Ishikawa (cell line): ENCODE measurements around the gene TSPYL6.

Experiments used
- CEBPB ChIP-seq: IDR thresholded peaks from 2 replicates; pipeline ENCODE4 v1.6.1; 2012
- CREB1 ChIP-seq: IDR thresholded peaks from 2 replicates; pipeline ENCODE4 v1.6.1; 2012; ENCODE audit warnings: low read depth
- EGR1 ChIP-seq: IDR thresholded peaks from 2 replicates; pipeline ENCODE4 v1.6.1; 2012
- EP300 ChIP-seq: IDR thresholded peaks from 2 replicates; pipeline ENCODE4 v1.6.1; 2012; ENCODE audit warnings: borderline replicate concordance
- FOXM1 ChIP-seq: IDR thresholded peaks from 2 replicates; pipeline ENCODE4 v1.6.1; 2012; ENCODE audit warnings: low read depth, borderline replicate concordance
- NFIC ChIP-seq: IDR thresholded peaks from 2 replicates; pipeline ENCODE4 v1.6.1; 2012
- RAD21 ChIP-seq: IDR thresholded peaks from 2 replicates; pipeline ENCODE4 v1.6.1; 2012; ENCODE audit warnings: low read depth
- TAF1 ChIP-seq: IDR thresholded peaks from 2 replicates; pipeline ENCODE4 v1.6.1; 2012; ENCODE audit warnings: low read depth, mild to moderate bottlenecking
- TCF12 ChIP-seq: IDR thresholded peaks from 2 replicates; pipeline ENCODE4 v1.6.1; 2012; ENCODE audit warnings: low read depth
- TEAD4 ChIP-seq: IDR thresholded peaks from 2 replicates; pipeline ENCODE4 v1.6.1; 2012
- YY1 ChIP-seq: IDR thresholded peaks from 2 replicates; pipeline ENCODE4 v1.6.1; 2012; ENCODE audit warnings: low read depth
- ZBTB7A ChIP-seq: IDR thresholded peaks from 2 replicates; pipeline ENCODE4 v1.6.1; 2012; ENCODE audit warnings: low read depth
- TF ChIP-seq, protein P1 (sequence below): IDR thresholded peaks from 2 replicates; pipeline ENCODE4 v1.6.1; 2012
- TF ChIP-seq, protein P2 (sequence below): IDR thresholded peaks from 2 replicates; pipeline ENCODE4 v1.6.1; 2012; ENCODE audit warnings: low read depth, mild to moderate bottlenecking
- TF ChIP-seq, protein P3 (sequence below): IDR thresholded peaks from 2 replicates; pipeline ENCODE4 v1.6.1; 2012

Gene TSPYL6

DNA sequence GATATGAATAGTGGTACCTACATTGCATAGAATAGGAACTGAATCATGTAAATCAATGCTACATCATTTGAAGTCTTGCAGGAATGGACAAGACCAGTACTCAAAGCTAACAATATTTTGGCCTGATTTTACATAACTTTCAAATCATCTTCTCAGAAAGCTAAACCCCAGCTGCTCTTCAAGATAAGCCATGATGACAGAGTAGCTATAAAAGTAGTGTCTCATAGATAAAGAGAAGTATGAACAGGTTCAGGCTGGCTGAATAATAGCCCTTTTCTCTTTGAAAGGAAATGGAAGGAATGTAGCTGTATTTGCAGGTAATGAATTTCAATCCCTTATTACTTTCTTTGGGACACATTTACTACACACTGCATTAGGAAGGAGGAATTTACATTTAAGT is 28.2 kb downstream of the TSPYL6 start:
- TF ChIP-seq FOXM1: no peak
- no peak for TF ChIP-seq EP300
- TF ChIP-seq, protein P1, sequence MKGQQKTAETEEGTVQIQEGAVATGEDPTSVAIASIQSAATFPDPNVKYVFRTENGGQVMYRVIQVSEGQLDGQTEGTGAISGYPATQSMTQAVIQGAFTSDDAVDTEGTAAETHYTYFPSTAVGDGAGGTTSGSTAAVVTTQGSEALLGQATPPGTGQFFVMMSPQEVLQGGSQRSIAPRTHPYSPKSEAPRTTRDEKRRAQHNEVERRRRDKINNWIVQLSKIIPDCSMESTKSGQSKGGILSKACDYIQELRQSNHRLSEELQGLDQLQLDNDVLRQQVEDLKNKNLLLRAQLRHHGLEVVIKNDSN: no peak
- TF ChIP-seq ZBTB7A: no peak
- TF ChIP-seq TCF12: no peak
- no peak for TF ChIP-seq YY1
- no peak for TF ChIP-seq TEAD4

DNA sequence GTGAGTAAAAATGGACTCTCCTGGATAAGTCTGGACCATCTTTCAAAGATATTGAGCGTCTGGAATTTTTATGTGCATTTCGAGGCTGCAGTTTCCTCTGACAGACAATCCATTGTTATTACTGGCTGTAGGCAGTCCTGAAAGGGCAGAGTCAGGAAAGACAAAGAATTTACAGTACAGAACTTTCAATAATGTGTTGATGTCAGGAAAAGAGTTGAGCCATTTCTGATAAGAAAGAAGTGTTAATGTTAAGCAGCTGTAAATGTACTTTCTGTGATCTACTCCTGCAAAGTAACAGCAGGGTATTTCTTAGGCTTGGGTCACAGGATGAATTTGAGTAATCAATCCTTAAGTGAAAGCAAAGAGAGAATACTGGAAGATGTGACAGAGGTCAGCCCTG is 29.8 kb downstream of the TSPYL6 start:
- no peak for TF ChIP-seq YY1
- TF ChIP-seq, protein P2, sequence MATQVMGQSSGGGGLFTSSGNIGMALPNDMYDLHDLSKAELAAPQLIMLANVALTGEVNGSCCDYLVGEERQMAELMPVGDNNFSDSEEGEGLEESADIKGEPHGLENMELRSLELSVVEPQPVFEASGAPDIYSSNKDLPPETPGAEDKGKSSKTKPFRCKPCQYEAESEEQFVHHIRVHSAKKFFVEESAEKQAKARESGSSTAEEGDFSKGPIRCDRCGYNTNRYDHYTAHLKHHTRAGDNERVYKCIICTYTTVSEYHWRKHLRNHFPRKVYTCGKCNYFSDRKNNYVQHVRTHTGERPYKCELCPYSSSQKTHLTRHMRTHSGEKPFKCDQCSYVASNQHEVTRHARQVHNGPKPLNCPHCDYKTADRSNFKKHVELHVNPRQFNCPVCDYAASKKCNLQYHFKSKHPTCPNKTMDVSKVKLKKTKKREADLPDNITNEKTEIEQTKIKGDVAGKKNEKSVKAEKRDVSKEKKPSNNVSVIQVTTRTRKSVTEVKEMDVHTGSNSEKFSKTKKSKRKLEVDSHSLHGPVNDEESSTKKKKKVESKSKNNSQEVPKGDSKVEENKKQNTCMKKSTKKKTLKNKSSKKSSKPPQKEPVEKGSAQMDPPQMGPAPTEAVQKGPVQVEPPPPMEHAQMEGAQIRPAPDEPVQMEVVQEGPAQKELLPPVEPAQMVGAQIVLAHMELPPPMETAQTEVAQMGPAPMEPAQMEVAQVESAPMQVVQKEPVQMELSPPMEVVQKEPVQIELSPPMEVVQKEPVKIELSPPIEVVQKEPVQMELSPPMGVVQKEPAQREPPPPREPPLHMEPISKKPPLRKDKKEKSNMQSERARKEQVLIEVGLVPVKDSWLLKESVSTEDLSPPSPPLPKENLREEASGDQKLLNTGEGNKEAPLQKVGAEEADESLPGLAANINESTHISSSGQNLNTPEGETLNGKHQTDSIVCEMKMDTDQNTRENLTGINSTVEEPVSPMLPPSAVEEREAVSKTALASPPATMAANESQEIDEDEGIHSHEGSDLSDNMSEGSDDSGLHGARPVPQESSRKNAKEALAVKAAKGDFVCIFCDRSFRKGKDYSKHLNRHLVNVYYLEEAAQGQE: no peak
- TF ChIP-seq RAD21: no peak
- TF ChIP-seq, protein P1: no peak
- TF ChIP-seq CREB1: no peak
- TF ChIP-seq EP300: no peak
- no peak for TF ChIP-seq ZBTB7A
- TF ChIP-seq TEAD4: no peak
- TF ChIP-seq, protein P3, sequence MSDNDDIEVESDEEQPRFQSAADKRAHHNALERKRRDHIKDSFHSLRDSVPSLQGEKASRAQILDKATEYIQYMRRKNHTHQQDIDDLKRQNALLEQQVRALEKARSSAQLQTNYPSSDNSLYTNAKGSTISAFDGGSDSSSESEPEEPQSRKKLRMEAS: no peak
- TF ChIP-seq NFIC: no peak
- no peak for TF ChIP-seq TAF1
- TF ChIP-seq FOXM1: no peak

DNA sequence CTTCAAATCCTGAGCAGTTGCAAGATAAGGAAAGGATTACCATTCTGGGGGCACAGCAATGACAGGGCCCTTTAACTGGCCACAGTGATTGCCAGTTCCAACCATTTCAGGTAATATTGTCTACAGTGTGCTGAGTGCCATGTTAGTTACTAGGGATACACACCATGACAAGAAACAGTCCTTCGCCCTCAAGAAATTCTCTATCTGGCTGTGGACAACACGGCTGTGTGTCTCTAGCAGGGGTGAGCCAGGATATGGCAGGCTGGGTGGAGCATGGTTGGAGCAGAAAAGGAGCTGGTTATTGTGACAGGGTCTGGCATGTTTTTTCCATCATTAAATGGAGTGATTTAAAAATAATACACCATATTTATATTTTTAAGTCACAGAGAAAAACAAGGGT is 31.0 kb downstream of the TSPYL6 start:
- TF ChIP-seq TEAD4 (no peak), EP300 (no peak)
- TF ChIP-seq, protein P1: no peak
- TF ChIP-seq, protein P2: no peak

DNA sequence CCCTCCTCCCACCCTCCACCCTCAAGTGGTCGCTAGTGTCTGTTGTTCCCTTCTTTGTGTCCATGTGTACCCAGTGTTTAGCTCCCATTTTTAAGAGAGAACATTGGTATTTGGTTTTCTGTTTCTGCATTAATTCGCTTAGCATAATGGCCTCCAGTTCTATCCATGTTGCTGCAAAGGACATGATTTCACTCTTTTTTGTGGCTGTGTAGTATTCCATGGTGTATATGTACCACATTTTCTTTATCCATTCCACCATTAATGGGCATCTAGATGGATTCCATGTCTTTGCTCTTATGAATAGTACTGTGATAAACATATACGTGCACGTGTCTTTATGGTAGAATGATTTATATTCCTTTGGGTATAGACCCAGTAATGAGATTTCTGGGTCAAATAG is 42.9 kb downstream of the TSPYL6 start:
- TF ChIP-seq, protein P2: no peak
- TF ChIP-seq RAD21: no peak
- no peak for TF ChIP-seq YY1
- no peak for TF ChIP-seq TEAD4
- no peak for TF ChIP-seq EP300
- no peak for TF ChIP-seq TCF12
- TF ChIP-seq NFIC: no peak
- no peak for TF ChIP-seq ZBTB7A
- TF ChIP-seq, protein P1: no peak
- TF ChIP-seq FOXM1: no peak
- TF ChIP-seq CREB1: no peak
- no peak for TF ChIP-seq TAF1

DNA sequence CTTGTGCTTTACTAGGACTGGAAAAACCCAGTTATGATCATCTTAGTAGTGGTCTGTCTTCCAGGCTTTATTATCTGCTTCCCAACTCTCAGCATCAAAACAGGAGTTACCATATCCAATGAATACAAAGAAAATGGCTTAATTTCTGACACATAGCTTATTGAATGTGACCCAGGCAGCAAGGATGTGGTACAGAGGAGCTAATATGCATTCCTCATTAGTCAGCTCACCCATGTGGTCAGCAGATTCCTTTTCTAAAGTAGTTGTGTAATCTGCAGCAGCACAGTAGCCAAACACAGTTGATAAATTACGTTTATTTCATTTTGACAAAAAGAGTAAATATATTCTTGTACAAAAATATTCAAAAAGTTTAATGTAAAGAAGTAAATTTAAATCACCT is 43.6 kb downstream of the TSPYL6 start:
- TF ChIP-seq NFIC (no peak), EP300 (no peak), EGR1 (no peak), TAF1 (no peak), FOXM1 (no peak), ZBTB7A (no peak), TEAD4 (no peak), TCF12 (no peak), YY1 (no peak), CEBPB (no peak), RAD21 (no peak), CREB1 (no peak)
- TF ChIP-seq, protein P2: no peak
- TF ChIP-seq, protein P3: no peak
- TF ChIP-seq, protein P1: no peak
